GM19238 (cell line): ENCODE data around the gene RAB3GAP2.
"Not testable (repeated sequence)": the region's sequence is repeated elsewhere in the genome, so short reads cannot be mapped to it uniquely, and the experiment has no call there.

Experiments
- DNase-seq: peaks from one replicate; pipeline ENCODE4 v3.0.0; 2011; ENCODE audit warnings: low spot score; ENCODE audit not compliant: insufficient read length

Gene RAB3GAP2

DNA sequence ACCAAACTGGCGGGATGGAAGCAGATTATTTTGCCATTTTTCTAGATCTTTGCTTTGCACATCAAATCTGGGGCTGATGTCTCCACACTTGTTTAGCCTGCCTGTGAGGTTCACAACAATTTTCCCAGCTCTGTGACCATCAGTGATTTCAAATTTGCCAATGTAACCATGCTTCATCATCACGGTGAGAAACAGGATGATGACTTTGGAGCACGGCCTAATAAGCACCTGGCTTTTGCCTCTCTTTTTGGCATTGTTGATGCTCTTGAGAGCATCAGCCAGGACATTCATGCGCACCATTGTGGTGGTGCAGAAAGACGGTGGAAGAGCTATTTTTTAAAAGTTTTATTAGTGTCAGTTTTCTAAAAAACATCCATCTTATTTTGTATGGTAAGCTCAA is 128.2 kb downstream of the RAB3GAP2 start:
- DNase-seq = no peak

DNA sequence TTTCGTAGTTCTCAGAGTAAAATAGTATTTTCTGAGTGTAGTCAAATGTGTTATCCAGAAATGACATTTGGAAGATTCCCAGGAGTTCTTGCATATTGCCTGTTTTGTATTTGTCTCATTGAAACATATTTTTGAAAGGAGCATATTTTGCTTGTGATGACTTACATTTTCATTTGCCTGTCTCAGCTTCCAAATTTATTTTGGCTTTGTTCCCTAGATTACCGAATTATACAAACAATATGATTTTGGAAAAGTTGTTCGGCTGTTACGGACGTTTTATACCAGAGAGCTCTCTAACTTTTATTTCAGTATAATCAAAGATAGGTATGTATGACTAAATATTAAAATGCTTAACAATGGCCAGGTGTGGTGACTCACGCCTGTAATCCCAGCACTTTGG is 132.3 kb downstream of the RAB3GAP2 start:
- no peak for DNase-seq

- no peak for DNase-seq
These were observed 135.1 kb downstream of the RAB3GAP2 start for GRCh38 chr1:220137019-220137786.

GRCh38 chr1:220135755-220136154 is 136.5 kb downstream of the RAB3GAP2 start:
- DNase-seq = no peak

GRCh38 chr1:220129479-220130210 is 142.6 kb downstream of the RAB3GAP2 start:
- no peak for DNase-seq

DNA sequence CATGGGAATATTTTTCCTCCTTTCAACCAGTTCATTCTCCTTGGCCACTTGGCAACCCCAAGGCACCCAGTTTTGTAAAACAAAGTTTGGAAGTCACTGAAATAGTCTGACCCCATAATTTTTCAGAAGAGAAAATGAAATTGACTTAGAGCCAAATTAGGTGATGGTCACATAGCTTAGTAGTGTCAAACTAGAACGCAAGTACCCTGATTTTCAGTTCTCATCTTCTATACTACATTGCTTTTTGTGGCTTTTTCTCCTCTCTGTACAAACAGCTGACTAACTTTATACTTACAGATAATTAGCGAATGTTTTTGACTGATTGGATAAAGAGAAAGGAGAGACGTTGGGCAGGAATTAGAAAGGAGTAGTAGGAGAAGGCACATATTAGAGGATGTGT is 145.2 kb downstream of the RAB3GAP2 start:
- no peak for DNase-seq

DNA sequence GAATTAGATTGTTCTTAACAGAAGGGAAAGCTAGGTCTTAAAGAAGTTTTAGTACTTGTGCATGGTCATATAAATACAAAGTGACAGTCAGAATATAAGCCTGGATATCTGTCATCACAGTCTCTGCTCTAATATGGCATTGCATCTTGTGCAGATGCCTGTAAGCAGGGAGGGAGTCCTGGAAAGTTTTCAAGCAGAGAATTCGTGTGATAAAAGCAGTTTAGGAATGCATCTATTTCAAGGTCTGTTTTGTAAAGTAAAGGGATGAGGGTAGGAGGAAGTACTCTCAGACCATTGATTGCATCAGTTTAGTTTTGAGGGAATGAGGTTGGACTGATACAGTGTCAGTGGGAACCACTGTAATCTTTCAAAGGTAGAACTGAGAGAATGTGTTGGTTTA is 147.7 kb downstream of the RAB3GAP2 start:
- DNase-seq = no peak

GRCh38 chr1:220123889-220124288 is 148.4 kb downstream of the RAB3GAP2 start:
- DNase-seq = no peak

DNA sequence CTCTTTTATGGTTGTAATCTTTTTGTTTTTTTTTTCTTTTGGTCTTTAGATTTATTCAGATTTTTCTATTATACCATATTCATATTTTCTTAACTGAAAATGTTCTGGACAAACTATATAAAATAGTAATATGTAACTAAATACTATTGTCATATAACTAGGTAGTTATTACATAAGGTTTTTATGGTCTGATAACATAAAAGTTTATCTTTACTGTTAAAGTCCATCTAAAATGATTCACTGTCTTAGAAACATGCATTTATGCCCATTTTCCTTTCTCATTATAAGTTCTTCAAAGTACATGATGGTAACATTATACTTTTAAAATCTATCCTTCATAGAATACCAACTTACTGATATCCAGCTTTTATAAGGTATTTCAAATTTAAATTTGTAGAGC is 149.2 kb downstream of the RAB3GAP2 start:
- no peak for DNase-seq

DNA sequence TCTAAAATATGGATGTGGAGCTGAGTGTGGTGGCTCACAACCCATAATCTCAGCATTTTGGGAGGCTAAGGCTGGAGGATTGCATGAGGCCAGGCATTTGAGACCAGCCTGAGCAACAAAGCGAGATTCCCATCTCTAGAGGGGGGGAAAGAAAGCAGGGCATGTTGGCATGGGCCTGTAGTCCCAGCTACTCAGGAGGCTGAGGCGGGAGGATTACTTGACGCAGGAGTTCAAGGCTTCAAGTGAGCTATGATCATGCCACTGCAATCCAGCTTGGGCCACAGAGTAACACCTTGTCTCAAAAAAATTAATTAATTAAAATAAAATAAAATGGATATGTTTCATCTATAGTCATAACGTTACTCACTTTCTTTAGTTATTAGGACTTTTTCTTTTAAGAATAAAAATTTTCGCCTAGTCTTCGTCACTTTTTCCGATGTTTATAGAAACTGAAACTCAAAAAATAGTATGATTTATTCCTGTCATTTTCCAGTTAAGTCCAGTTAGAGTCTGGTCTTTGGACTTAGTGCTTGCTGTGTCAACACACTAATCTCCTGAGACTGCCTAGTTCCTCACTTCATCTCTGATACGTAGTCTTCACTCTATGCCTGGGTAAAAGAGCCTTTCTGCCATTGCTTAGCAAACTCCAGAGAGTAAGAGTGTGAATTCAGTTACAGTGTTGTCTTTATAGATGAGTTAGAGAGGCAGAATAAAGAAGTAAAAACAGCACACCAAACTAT is 150.3 kb downstream of the RAB3GAP2 start:
- DNase-seq = no peak

DNA sequence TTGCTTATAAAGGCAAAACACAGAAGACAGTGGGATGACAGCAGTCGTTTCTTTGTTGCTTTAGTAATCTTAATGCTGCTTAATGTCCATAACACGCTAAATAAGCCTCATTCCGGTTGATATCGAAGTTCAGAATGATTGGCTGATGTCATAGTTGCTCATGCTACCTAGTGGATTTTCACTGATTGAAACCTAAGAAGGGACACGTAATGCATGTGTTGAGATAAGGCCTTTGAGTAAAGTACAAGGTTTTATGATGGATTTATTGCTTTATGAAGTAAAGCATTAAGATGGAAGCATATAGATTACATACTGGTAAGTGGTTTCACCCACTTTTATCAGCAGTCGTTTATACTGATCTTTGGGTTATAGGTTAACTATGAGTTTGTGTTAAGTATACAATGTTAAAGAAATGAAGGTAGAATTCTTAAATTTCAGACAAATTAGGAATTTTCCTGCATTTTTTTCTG is 153.2 kb downstream of the RAB3GAP2 start:
- no peak for DNase-seq

- no peak for DNase-seq
These were observed 159.0 kb downstream of the RAB3GAP2 start for GRCh38 chr1:220113136-220113695.

- DNase-seq = not testable (repeated sequence)
These were observed 159.7 kb downstream of the RAB3GAP2 start for GRCh38 chr1:220112600-220112999.

DNA sequence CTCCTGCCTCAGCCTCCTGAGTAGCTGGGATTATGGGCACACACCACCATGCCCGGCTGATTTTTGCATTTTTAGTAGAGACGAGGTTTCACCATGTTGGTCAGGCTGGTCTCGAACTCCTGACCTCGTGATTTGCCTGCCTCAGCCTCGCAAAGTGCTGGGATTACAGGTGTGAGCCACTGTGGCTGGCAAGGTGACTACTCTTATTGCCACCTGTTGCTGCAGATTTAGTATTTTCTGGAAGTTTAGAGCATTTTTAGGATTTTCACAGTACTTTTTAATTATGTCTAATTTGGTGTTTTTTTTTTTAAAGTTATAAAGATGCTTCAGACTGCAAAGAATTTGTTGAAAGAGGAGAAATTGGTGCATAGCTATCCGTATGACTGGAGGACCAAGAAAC is 161.8 kb downstream of the RAB3GAP2 start:
- not testable (repeated sequence) for DNase-seq

DNA sequence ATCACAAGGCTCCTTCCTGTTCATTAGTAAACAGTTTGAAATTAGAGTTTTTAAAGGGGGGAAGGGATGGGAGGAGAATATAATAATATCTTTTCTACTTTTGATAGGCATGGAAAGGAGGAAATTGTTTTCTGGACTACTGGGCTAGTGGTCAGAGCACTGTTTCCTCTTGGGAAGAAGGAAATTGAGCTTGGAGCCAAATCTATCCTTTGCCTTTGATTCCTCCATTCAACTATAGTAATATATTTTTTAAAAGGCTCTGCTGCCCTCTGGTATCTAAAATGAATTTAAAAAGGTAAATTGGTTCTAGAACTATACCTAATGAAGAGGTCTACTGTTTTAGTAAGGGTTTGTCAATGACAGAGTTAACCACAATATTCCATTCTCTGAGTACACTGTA is 172.4 kb downstream of the RAB3GAP2 start:
- no peak for DNase-seq
